PFSK-1 (cell line): Measurements from ENCODE around the gene UBE4B.

ENCODE experiments used
- FOXP2 ChIP-seq: optimal IDR thresholded peaks from 2 replicates; pipeline ENCODE3; 2011; ENCODE audit warnings: borderline replicate concordance, control low read depth, inconsistent platforms; ENCODE audit not compliant: insufficient read depth; ENCODE audit errors: extremely low read length, extremely low read depth
- POLR2AphosphoS5 ChIP-seq: IDR thresholded peaks from 2 replicates; pipeline ENCODE4 v1.6.1; 2012; ENCODE audit warnings: low read depth, mild to moderate bottlenecking, control low read depth, low read length, moderate library complexity
- SIN3A ChIP-seq: IDR thresholded peaks from 2 replicates; pipeline ENCODE4 v1.6.1; 2012; ENCODE audit warnings: mild to moderate bottlenecking, low read length, moderate library complexity, borderline replicate concordance; ENCODE audit not compliant: insufficient read depth
- TAF1 ChIP-seq: IDR thresholded peaks from 2 replicates; pipeline ENCODE4 v1.6.1; 2012; ENCODE audit warnings: low read length, control low read depth, borderline replicate concordance; ENCODE audit not compliant: insufficient read depth
- TF ChIP-seq, protein P1 (sequence below), 2 experiments: IDR thresholded peaks; 2 replicates each; pipeline versions ENCODE4 v1.6.1 to v1.8.0; 2011 to 2012; ENCODE audit warnings: low read depth in 2 of 2, low read length in 2 of 2, control low read depth in 1 of 2, inconsistent platforms in 1 of 2, mild to moderate bottlenecking in 1 of 2, moderate library complexity in 1 of 2; ENCODE audit not compliant: insufficient read depth in 1 of 2

UBE4B gene

DNA sequence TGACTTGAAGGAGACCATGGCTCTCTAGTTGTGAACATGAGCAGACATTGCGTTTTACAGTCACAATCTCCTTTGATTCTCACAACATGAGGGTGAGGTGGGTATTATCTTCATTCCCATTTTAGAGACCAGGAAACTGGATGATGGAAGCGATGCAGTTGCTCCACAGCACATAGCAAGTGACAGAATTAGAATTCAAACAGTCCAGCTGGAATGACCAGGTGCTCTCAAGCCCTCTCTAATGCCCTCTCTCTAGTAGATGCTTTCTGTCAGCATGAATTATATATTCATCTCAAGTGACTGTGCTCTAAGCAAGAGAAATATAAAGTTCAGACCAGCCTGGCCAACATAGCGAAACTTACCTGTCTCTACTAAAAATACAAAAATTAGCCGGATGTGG lies 167.9 kb downstream of the UBE4B start:
- no peak for TF ChIP-seq TAF1
- TF ChIP-seq FOXP2, result no peak
- no peak for TF ChIP-seq SIN3A
- TF ChIP-seq POLR2AphosphoS5, result no peak
- TF ChIP-seq, protein P1, sequence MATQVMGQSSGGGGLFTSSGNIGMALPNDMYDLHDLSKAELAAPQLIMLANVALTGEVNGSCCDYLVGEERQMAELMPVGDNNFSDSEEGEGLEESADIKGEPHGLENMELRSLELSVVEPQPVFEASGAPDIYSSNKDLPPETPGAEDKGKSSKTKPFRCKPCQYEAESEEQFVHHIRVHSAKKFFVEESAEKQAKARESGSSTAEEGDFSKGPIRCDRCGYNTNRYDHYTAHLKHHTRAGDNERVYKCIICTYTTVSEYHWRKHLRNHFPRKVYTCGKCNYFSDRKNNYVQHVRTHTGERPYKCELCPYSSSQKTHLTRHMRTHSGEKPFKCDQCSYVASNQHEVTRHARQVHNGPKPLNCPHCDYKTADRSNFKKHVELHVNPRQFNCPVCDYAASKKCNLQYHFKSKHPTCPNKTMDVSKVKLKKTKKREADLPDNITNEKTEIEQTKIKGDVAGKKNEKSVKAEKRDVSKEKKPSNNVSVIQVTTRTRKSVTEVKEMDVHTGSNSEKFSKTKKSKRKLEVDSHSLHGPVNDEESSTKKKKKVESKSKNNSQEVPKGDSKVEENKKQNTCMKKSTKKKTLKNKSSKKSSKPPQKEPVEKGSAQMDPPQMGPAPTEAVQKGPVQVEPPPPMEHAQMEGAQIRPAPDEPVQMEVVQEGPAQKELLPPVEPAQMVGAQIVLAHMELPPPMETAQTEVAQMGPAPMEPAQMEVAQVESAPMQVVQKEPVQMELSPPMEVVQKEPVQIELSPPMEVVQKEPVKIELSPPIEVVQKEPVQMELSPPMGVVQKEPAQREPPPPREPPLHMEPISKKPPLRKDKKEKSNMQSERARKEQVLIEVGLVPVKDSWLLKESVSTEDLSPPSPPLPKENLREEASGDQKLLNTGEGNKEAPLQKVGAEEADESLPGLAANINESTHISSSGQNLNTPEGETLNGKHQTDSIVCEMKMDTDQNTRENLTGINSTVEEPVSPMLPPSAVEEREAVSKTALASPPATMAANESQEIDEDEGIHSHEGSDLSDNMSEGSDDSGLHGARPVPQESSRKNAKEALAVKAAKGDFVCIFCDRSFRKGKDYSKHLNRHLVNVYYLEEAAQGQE (IDR thresholded peaks at IDR 0.05; ENCODE audit: insufficient read depth in 1 of 2, low read depth in 2 of 2, low read length in 2 of 2), result no peak

DNA sequence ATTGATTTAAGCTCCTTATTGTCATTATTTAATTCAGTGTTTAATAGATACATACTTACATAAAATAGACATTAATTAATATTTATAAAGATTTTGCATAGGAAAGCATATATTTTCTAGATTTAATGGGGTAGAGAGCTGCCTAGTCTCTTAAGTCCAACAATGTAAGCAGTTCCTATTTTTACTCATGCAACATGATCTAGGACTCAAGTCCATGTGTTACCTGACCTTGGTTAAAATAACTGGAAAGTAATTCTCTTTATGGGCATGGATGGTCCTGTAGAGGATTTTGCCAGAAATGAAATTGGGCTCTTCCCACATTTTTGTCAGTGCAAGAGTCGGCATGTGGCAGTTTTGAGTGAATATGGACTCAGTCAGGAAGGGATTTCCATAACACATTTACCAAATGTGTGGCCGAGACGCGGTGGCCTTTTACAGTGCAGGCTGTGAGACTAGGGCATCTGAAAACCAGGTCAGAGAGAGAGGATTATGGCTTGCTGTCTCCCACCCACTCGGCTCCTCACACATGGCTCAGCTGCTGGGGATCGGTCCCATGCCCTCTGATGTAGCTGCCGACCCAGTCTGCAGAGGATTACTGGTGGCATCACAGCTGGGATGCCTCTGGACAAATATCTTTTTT lies 171.4 kb downstream of the UBE4B start:
- TF ChIP-seq TAF1 (no peak), FOXP2 (no peak), POLR2AphosphoS5 (no peak)
- TF ChIP-seq, protein P1 (IDR thresholded peaks at IDR 0.05; ENCODE audit: insufficient read depth in 1 of 2, low read depth in 2 of 2, low read length in 2 of 2), result no peak

DNA sequence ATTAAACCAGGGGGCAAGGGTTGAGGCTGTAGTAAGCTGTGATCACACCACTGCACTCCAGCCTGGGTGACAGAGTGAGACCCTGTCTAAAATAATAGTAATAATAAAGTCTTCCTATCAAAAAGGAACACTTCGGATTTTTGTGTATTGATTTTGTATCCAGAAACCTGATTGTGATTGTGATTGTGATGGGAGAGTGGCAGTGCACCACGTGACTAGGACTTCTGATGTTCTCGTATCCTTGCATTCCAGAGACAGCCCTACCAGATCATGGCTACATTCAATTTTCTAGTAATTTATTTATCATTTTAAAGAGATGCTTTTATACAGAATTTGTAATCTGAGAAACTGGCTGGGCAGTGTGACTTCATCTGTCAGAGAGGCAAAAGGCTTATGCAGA lies 175.1 kb downstream of the UBE4B start:
- TF ChIP-seq, protein P1 (IDR thresholded peaks at IDR 0.05; ENCODE audit: insufficient read depth in 1 of 2, low read depth in 2 of 2, low read length in 2 of 2), result no peak
- TF ChIP-seq SIN3A, result no peak
- no peak for TF ChIP-seq POLR2AphosphoS5
- no peak for TF ChIP-seq TAF1
- no peak for TF ChIP-seq FOXP2

DNA sequence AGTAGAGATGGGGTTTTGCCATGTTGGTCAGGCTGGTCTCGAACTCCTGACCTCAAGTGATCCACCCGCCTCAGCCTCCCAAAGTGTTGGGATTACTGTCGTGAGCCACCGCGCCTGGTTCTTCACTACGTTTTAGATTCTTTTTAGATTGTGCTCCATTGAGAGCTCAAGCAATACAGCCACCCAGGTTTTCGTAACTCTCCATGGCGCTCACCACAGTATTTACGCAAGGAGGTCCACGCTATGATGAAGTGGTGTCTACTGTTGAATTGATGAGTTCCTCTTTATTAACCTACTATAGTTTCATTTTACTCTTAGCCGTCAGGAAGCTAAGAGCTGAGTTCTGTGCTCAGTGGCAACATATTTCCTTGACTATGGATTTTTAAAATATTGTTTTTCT lies 175.8 kb downstream of the UBE4B start:
- no peak for TF ChIP-seq POLR2AphosphoS5
- TF ChIP-seq SIN3A, result no peak
- no peak for TF ChIP-seq TAF1
- TF ChIP-seq, protein P1 (IDR thresholded peaks at IDR 0.05; ENCODE audit: insufficient read depth in 1 of 2, low read depth in 2 of 2, low read length in 2 of 2), result no peak
- no peak for TF ChIP-seq FOXP2

- TF ChIP-seq FOXP2 (no peak), TAF1 (no peak), SIN3A (no peak), POLR2AphosphoS5 (no peak)
- TF ChIP-seq, protein P1 (IDR thresholded peaks at IDR 0.05; ENCODE audit: insufficient read depth in 1 of 2, low read depth in 2 of 2, low read length in 2 of 2), result no peak
These were observed 176.8 kb downstream of the UBE4B start for GRCh38 chr1:10209590-10209904.
